Dedifferentiated amniotic fluid mesenchymal stem cell (primary cell): Measurements from ENCODE around the gene P2RX6.
"Not testable (repeated sequence)": the region's sequence is repeated elsewhere in the genome, so short reads cannot be mapped to it uniquely, and the experiment has no call there.

ENCODE experiments used
- DNase-seq: peaks from one replicate; pipeline ENCODE4 v3.0.0-alpha.2; 2016; ENCODE audit errors: extremely low spot score

The P2RX6 gene

GRCh38 chr22:21031545-21032036, 16.6 kb downstream of the P2RX6 start:
- DNase-seq, result no peak

- DNase-seq, result no peak
These were observed 17.3 kb downstream of the P2RX6 start, which contains the start of gene SLC7A4 for GRCh38 chr22:21032037-21032867. Gene SLC7A4, minus strand, starts transcription at chr22:21032561. Its CDS starts 749 bp downstream, at chr22:21031812.

- no peak for DNase-seq
These were observed 18.1 kb downstream of the P2RX6 start for GRCh38 chr22:21032868-21033688.

- DNase-seq, result no peak
These were observed 18.9 kb downstream of the P2RX6 start for GRCh38 chr22:21033895-21034294.

- DNase-seq, result no peak
These were observed 20.0 kb downstream of the P2RX6 start for GRCh38 chr22:21034989-21035388.

- DNase-seq, result peak; percentile 38
These were observed 23.4 kb downstream of the P2RX6 start for GRCh38 chr22:21038405-21038804.

- DNase-seq, result not testable (repeated sequence)
These were observed 24.2 kb downstream of the P2RX6 start for GRCh38 chr22:21039158-21039557.

- no peak for DNase-seq
These were observed 27.0 kb downstream of the P2RX6 start for GRCh38 chr22:21041937-21042336.

- no peak for DNase-seq
These were observed 28.3 kb downstream of the P2RX6 start for GRCh38 chr22:21042978-21043859.

- no peak for DNase-seq
These were observed 29.0 kb downstream of the P2RX6 start for GRCh38 chr22:21043860-21044535.

GRCh38 chr22:21044931-21045584, 30.1 kb downstream of the P2RX6 start:
- no peak for DNase-seq

GRCh38 chr22:21045585-21046294, 30.8 kb downstream of the P2RX6 start, which contains the start of gene LRRC74B:
Gene LRRC74B, plus strand, starts transcription at chr22:21045946. Its CDS starts 41 bp downstream, at chr22:21045987.
- peak; percentile 74 for DNase-seq

- DNase-seq, result no peak
These were observed 32.2 kb downstream of the P2RX6 start for GRCh38 chr22:21047035-21047661.

GRCh38 chr22:21047730-21048129, 32.8 kb downstream of the P2RX6 start:
- DNase-seq, result no peak

- DNase-seq, result not testable (repeated sequence)
These were observed 33.5 kb downstream of the P2RX6 start for GRCh38 chr22:21048448-21048847.

- not testable (repeated sequence) for DNase-seq
These were observed 34.0 kb downstream of the P2RX6 start for GRCh38 chr22:21048965-21049364.

- DNase-seq, result no peak
These were observed 36.3 kb downstream of the P2RX6 start for GRCh38 chr22:21051145-21051830.

GRCh38 chr22:21051831-21052400, 37.0 kb downstream of the P2RX6 start:
- DNase-seq, result no peak
